Natural killer cell (primary cell): Measurements from ENCODE around the gene PCP4L1. TPM values are rescaled to one million over a fixed set of nuclear protein-coding genes. Genes with fewer than 3 reads are reported as not detected.

Experiments
- ATAC-seq, 3 donors: fragments of 150-1000 bp in 2 of 3; fragments of 200-7000 bp in 1 of 3; cut with Tn5 transposase; 1 replicate in 1 of 3; 2 replicates in 2 of 3; pipeline ENCODE4 v1.10.0; 2021; ENCODE audit warnings: mild to moderate bottlenecking in 2 of 3, moderate library complexity in 2 of 3
- DNase-seq, 2 donors: peaks; one replicate each; pipeline versions ENCODE4 v3.0.0 to v3.0.0-alpha.2; 2013 to 2021; ENCODE audit warnings: mixed read lengths in 1 of 2
- H3K27ac ChIP-seq: one replicate; pipeline ENCODE4 v1.5.1; 2013; ENCODE audit warnings: mild to moderate bottlenecking, low read length
- H3K27me3 ChIP-seq: one replicate; pipeline ENCODE4 v1.6.1; 2013; ENCODE audit warnings: low read length; ENCODE audit not compliant: control insufficient read depth, insufficient read depth
- H3K36me3 ChIP-seq: one replicate; pipeline ENCODE4 v1.6.1; 2013; ENCODE audit warnings: low read length; ENCODE audit not compliant: control insufficient read depth, insufficient read depth
- H3K4me1 ChIP-seq: one replicate; pipeline ENCODE4 v1.6.1; 2013; ENCODE audit warnings: low read length; ENCODE audit not compliant: control insufficient read depth, insufficient read depth
- H3K4me3 ChIP-seq: one replicate; pipeline ENCODE4 v1.5.1; 2013; ENCODE audit warnings: low read length
- H3K9me3 ChIP-seq: one replicate; pipeline ENCODE4 v1.6.1; 2013; ENCODE audit warnings: low read length; ENCODE audit not compliant: control insufficient read depth, insufficient read depth
- H3K27ac Mint-ChIP-seq, 2 donors: one replicate each; pipeline ENCODE4 v1.8.0; 2022; ENCODE audit warnings: mild to moderate bottlenecking in 2 of 2, mixed read lengths in 2 of 2, moderate library complexity in 1 of 2
- H3K27me3 Mint-ChIP-seq, 2 donors: one replicate each; pipeline ENCODE4 v1.8.0; 2022; ENCODE audit warnings: low read depth in 2 of 2, mixed read lengths in 2 of 2
- H3K36me3 Mint-ChIP-seq: one replicate; pipeline ENCODE4 v1.8.0; 2022; ENCODE audit warnings: mixed read lengths
- H3K4me1 Mint-ChIP-seq, 2 donors: one replicate each; pipeline ENCODE4 v1.8.0; 2022; ENCODE audit warnings: mixed read lengths in 2 of 2
- H3K4me3 Mint-ChIP-seq: one replicate; pipeline ENCODE4 v1.8.0; 2022; ENCODE audit warnings: mild to moderate bottlenecking, moderate library complexity, mixed read lengths
- H3K9me3 Mint-ChIP-seq, 2 donors: one replicate each; pipeline ENCODE4 v1.8.0; 2022; ENCODE audit warnings: mixed read lengths in 2 of 2
- WGBS: methylation state at CpG from one replicate; pipeline ENCODE4 v1.1.7; 2013; ENCODE audit warnings: missing lambda C conversion rate; ENCODE audit not compliant: insufficient coverage; 5-methylcytosine and 5-hydroxymethylcytosine counted together
- intact Hi-C: fragments of 100-400 bp; cut with micrococcal nuclease; formaldehyde crosslinking; loops from one replicate; pipeline ENCODE4 v1.14.2; 2022
- total RNA-seq, 4 donors: library from RNA; stranded (reverse); fragments of 120-200 nt in 1 of 4; gene quantifications; one replicate each; pipeline versions ENCODE4 v1.2.3 to v1.2.4, GENCODE V29; 2013 to 2022
- TF ChIP-seq, protein P1 (sequence below): fragments of 200-600 bp; IDR thresholded peaks from one replicate; pipeline ENCODE4 v1.8.0; 2022; ENCODE audit warnings: antibody characterized with exemption

PCP4L1 gene
- total RNA-seq: not detected
- total RNA-seq (2013): 0.07 TPM

DNA sequence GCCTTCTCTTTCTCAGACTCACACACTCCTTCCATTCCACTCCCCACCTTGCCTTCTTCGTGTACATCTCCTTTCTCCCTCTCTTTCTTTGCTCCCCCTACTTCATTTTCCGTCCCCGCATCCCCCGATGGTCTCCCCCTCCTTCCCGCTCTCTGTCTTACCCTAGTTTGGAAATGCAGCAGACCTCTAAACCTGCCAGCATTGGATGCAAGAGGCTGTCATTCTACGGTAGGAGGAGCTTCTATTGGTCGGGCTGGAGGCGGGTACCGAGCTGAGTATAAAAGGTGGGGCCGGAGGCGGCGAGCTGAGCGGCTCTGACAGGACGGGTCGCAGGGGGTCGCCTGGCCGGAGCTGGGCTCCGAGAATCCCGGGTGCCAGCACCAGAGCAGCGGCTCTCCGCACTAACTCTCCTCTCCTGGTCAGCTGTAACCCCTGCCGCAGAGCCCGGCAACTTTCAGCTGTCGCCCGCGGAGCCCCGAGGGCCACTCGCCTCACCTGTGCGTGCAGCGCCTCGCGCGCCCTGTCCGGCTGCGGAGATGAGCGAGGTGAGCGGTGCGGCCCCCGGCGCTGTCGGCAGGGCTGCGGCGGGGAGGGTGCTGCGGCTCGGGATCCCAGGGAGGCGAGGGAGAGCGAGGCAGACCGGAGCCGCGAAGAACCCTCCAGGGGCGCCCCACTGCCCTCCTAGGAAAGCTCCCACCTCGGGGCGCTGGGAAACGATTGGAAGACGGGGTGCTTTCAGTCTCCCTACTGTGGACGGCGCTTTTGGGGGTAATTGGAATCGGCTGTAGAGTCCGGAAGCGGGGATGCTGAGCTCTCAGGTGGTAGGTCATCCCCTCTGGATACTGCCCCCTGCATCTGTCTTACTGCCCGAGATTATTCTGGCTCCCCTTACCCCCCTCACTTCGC, at the start of gene PCP4L1:
PCP4L1 (plus strand) TSS at position 307 of the 906 bp plus-strand sequence; CDS start at position 537, 230 bp downstream.
- H3K4me3 ChIP-seq: peak within 1 kb of the TSS; percentile 21
- H3K27ac ChIP-seq: no peak within 1 kb of the TSS
- DNase-seq: peak in 1 of 2 donors; percentile 46
- intact Hi-C loops: no loop called here
- H3K9me3 ChIP-seq: peaks cover 13% of the 10 kb centered on the region
- TF ChIP-seq, protein P1, sequence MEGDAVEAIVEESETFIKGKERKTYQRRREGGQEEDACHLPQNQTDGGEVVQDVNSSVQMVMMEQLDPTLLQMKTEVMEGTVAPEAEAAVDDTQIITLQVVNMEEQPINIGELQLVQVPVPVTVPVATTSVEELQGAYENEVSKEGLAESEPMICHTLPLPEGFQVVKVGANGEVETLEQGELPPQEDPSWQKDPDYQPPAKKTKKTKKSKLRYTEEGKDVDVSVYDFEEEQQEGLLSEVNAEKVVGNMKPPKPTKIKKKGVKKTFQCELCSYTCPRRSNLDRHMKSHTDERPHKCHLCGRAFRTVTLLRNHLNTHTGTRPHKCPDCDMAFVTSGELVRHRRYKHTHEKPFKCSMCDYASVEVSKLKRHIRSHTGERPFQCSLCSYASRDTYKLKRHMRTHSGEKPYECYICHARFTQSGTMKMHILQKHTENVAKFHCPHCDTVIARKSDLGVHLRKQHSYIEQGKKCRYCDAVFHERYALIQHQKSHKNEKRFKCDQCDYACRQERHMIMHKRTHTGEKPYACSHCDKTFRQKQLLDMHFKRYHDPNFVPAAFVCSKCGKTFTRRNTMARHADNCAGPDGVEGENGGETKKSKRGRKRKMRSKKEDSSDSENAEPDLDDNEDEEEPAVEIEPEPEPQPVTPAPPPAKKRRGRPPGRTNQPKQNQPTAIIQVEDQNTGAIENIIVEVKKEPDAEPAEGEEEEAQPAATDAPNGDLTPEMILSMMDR: no peak
- WGBS: 6% methylated on average over 62 of the region's 62 CpGs
- Mint-ChIP-seq H3K4me3 (peak within 1 kb of the TSS; percentile 80), H3K36me3 (peaks cover 17% of the 10 kb centered on the region), H3K27me3 (peaks cover 48 to 55% of the 10 kb centered on the region in 2 donors), H3K4me1 (peaks cover 12 to 15% of the 10 kb centered on the region in 2 donors), H3K9me3 (peaks cover 0 to 10% of the 10 kb centered on the region in 2 donors), H3K27ac (no peak within 1 kb of the TSS)
- no peaks in the 10 kb centered on the region for H3K36me3 ChIP-seq
- ATAC-seq: peak; percentile 52 to 85 (median 84)
- peaks cover 13% of the 10 kb centered on the region for H3K4me1 ChIP-seq
- peaks cover 21% of the 10 kb centered on the region for H3K27me3 ChIP-seq

DNA sequence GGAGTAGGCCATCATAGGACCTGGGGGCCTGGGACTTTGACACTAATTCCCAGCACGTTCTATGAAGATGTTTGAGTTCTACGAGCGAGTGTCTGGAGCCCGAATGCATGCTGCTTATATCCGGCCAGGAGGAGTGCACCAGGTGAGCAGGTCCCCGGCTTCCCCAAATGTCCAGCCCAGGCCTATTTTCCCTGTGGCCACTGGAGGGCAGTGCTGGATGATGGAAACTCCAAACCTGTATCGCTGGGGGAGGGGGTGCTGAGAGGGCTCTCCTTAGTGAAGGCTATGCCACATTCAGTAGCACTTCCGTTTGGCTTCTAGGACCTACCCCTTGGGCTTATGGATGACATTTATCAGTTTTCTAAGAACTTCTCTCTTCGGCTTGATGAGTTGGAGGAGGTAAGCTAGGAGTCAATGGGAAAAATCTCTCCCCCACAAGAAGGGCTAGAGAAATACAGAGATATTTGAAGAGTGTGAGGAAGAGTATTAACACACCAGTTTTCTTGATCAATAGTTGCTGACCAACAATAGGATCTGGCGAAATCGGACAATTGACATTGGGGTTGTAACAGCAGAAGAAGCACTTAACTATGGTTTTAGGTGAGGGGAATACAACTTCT, 48.6 kb upstream of the PCP4L1 start:
- peak overlapping the region; percentile 77 to 87 for H3K27ac Mint-ChIP-seq
- peak; percentile 74 to 86 for DNase-seq

DNA sequence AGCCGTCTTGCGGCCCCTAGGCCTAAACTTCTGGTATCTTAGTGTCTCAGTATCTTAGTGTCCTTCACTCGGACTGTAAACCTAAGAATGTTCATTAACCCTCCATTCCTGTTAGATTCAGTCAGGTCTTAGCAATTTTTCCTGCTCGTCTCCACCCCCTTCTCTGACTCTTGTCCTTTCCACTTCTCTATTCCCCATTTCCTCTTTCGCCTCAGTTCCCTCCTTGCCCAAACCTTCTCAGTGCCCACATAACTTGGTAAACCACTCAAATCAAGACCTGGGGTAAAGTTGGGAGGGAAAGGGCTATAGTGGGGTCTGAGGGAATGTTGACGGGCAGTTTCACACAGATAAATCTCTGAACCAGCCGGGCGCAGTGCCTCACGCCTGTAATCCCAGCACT, 44.2 kb upstream of the PCP4L1 start:
- no peaks in the 10 kb centered on the region for H3K9me3 ChIP-seq
- H3K27ac Mint-ChIP-seq: peak overlapping the region; percentile 96 to 99
- H3K27ac ChIP-seq: peak overlapping the region; percentile 86
- WGBS: 95% methylated on average over 8 of the region's 9 CpGs
- H3K4me3 ChIP-seq: no peak overlapping the region
- peak overlapping the region; percentile 95 for H3K4me3 Mint-ChIP-seq
- no peaks in the 10 kb centered on the region for H3K9me3 Mint-ChIP-seq
- DNase-seq (no peak), ATAC-seq (no peak)
- H3K27me3 ChIP-seq: no peaks in the 10 kb centered on the region
- TF ChIP-seq, protein P1: no peak
- intact Hi-C loops: loop anchor here (10.0 kb wide), 2 partner anchors 330 to 520 kb away; partner anchors contain the start of gene FCGR3A
- no peaks in the 10 kb centered on the region for H3K27me3 Mint-ChIP-seq
- H3K36me3 Mint-ChIP-seq: peaks cover 18% of the 10 kb centered on the region
- H3K4me1 Mint-ChIP-seq: peaks cover 66 to 68% of the 10 kb centered on the region in 2 donors
- peaks cover 39% of the 10 kb centered on the region for H3K4me1 ChIP-seq
- H3K36me3 ChIP-seq: peaks cover 60% of the 10 kb centered on the region

More for the DNA sequence above, 48.6 kb upstream of the PCP4L1 start:
- Histone ChIP-seq H3K36me3 (peaks cover 72% of the 10 kb centered on the region), H3K4me3 (no peak overlapping the region), H3K27ac (no peak overlapping the region), H3K27me3 (no peaks in the 10 kb centered on the region), H3K9me3 (no peaks in the 10 kb centered on the region), H3K4me1 (peaks cover 16% of the 10 kb centered on the region)
- H3K9me3 Mint-ChIP-seq: no peaks in the 10 kb centered on the region
- H3K36me3 Mint-ChIP-seq: peaks cover 22% of the 10 kb centered on the region
- intact Hi-C loops: loop anchor here (1.0 to 10.0 kb wide), 4 partner anchors 15 to 525 kb away; partner anchors contain the start of gene FCGR3A
- TF ChIP-seq, protein P1: peak; percentile 77
- ATAC-seq: peak; percentile 96 to 100 (median 99)
- peaks cover 38 to 45% of the 10 kb centered on the region in 2 donors for H3K4me1 Mint-ChIP-seq
- 47% methylated on average over 10 of the region's 11 CpGs for WGBS
- peak overlapping the region; percentile 52 for H3K4me3 Mint-ChIP-seq
- H3K27me3 Mint-ChIP-seq: no peaks in the 10 kb centered on the region
